GM19328 (cell line): Measurements from ENCODE around the gene DYSF.
"Not testable (repeated sequence)": the region's sequence is repeated elsewhere in the genome, so short reads cannot be mapped to it uniquely, and the experiment has no call there.

ENCODE experiments used
- ATAC-seq: cut with Tn5 transposase; IDR thresholded peaks from one replicate; pipeline ENCODE4 v1.9.1; 2021; ENCODE audit warnings: mild to moderate bottlenecking, moderate library complexity; ENCODE audit not compliant: unreplicated experiment

DYSF gene

GRCh38 chr2:71453404-71454220 lies at the start of gene DYSF:
TSS of gene DYSF (plus strand) at chr2:71453561.
- ATAC-seq = no peak

GRCh38 chr2:71409611-71410010 lies 43.8 kb upstream of the DYSF start:
- ATAC-seq = no peak

- no peak for ATAC-seq
These were observed 42.7 kb upstream of the DYSF start for GRCh38 chr2:71410696-71411095.

- ATAC-seq = not testable (repeated sequence)
These were observed 36.5 kb upstream of the DYSF start for GRCh38 chr2:71416866-71417265.

GRCh38 chr2:71417300-71418202 lies 35.8 kb upstream of the DYSF start:
- no peak for ATAC-seq

GRCh38 chr2:71419145-71419544 lies 34.2 kb upstream of the DYSF start:
- no peak for ATAC-seq

- ATAC-seq = no peak
These were observed 33.4 kb upstream of the DYSF start for GRCh38 chr2:71419976-71420375.

GRCh38 chr2:71422786-71423185 lies 30.6 kb upstream of the DYSF start:
- no peak for ATAC-seq

GRCh38 chr2:71423817-71424420 lies 29.4 kb upstream of the DYSF start:
- no peak for ATAC-seq

GRCh38 chr2:71426721-71427120 lies 26.6 kb upstream of the DYSF start:
- ATAC-seq = no peak

- no peak for ATAC-seq
These were observed 24.6 kb upstream of the DYSF start for GRCh38 chr2:71428472-71429383.

GRCh38 chr2:71445142-71445541 lies 8.2 kb upstream of the DYSF start:
- ATAC-seq = not testable (repeated sequence)

GRCh38 chr2:71446505-71446904 lies 6.9 kb upstream of the DYSF start:
- ATAC-seq = no peak

- no peak for ATAC-seq
These were observed 4.0 kb upstream of the DYSF start for GRCh38 chr2:71449343-71449742.

- ATAC-seq = no peak
These were observed 1.7 kb upstream of the DYSF start for GRCh38 chr2:71451705-71452104.

- no peak for ATAC-seq
These were observed 796 bp upstream of the DYSF start for GRCh38 chr2:71452565-71452964.

- ATAC-seq = no peak
These were observed 1.1 kb downstream of the DYSF start for GRCh38 chr2:71454221-71455010.

GRCh38 chr2:71455011-71455740 lies 1.8 kb downstream of the DYSF start:
- no peak for ATAC-seq
